ENCODE data around the gene RFLNA.

- TF ChIP-seq CTCF (conservative IDR thresholded peaks at IDR 0.05 in 1 of 2, IDR thresholded peaks at IDR 0.05 in 1 of 2; ENCODE audit: low read depth in 1 of 2, low read length in 2 of 2) (no peak), EZH2 (IDR thresholded peaks at IDR 0.05; ENCODE audit: low read length, missing control alignments) (no peak)
These were observed 62.7 kb downstream of the RFLNA start for GRCh38 chr12:124357616-124358015.
